KMS-11 (cell line): ENCODE data around the gene ARHGAP24.

Source experiments
- H2AFZ ChIP-seq: fragments of 200-600 bp; sonication (generic); 2 replicates; pipeline ENCODE4 v1.6.1; 2016; ENCODE audit warnings: antibody characterized with exemption, mixed run types, low read depth
- H3K27ac ChIP-seq: fragments of 200-600 bp; sonication (generic); 2 replicates; pipeline ENCODE4 v1.6.1; 2016; ENCODE audit warnings: mild to moderate bottlenecking, mixed run types
- H3K27me3 ChIP-seq: fragments of 200-600 bp; sonication (generic); 2 replicates; pipeline ENCODE4 v1.6.1; 2017; ENCODE audit warnings: mild to moderate bottlenecking, low read depth, mixed run types, moderate library complexity; ENCODE audit not compliant: insufficient read depth
- H3K36me3 ChIP-seq: fragments of 200-600 bp; sonication (generic); 2 replicates; pipeline ENCODE4 v1.6.1; 2017; ENCODE audit warnings: mild to moderate bottlenecking, mixed run types; ENCODE audit not compliant: insufficient read depth
- H3K4me1 ChIP-seq: fragments of 200-600 bp; sonication (generic); 2 replicates; pipeline ENCODE4 v1.6.1; 2016; ENCODE audit warnings: mild to moderate bottlenecking, low read depth, mixed run types; ENCODE audit not compliant: poor library complexity, severe bottlenecking
- H3K4me2 ChIP-seq: fragments of 200-600 bp; sonication (generic); 2 replicates; pipeline ENCODE4 v1.7.0; 2016; ENCODE audit warnings: mild to moderate bottlenecking, mixed run types
- H3K4me3 ChIP-seq: fragments of 200-600 bp; sonication (generic); IDR thresholded peaks from 2 replicates; pipeline ENCODE4 v1.6.1; 2017; ENCODE audit warnings: low read depth, low read length, mixed read lengths; ENCODE audit not compliant: insufficient read depth
- H3K79me2 ChIP-seq: fragments of 200-600 bp; sonication (generic); 2 replicates; pipeline ENCODE4 v1.6.1; 2016; ENCODE audit warnings: low read depth, mixed run types; ENCODE audit not compliant: insufficient read depth
- H3K9ac ChIP-seq: fragments of 200-600 bp; sonication (generic); 2 replicates; pipeline ENCODE4 v1.6.1; 2016; ENCODE audit warnings: mild to moderate bottlenecking, mixed run types
- H4K20me1 ChIP-seq: fragments of 200-600 bp; sonication (generic); 2 replicates; pipeline ENCODE4 v1.6.1; 2016; ENCODE audit warnings: mild to moderate bottlenecking, mixed run types; ENCODE audit not compliant: insufficient read depth
- CTCF ChIP-seq: fragments of 200-600 bp; sonication (generic); conservative IDR thresholded peaks from 2 replicates; pipeline ENCODE4 v1.6.1; 2017; ENCODE audit warnings: low read depth, mild to moderate bottlenecking, antibody characterized with exemption, low read length, moderate library complexity, mixed read lengths

Gene ARHGAP24

GRCh38 chr4:85854546-85854945, 379.6 kb downstream of the ARHGAP24 start:
- no peak overlapping the region for H3K27ac ChIP-seq
- no peaks in the 10 kb centered on the region for H4K20me1 ChIP-seq
- H3K36me3 ChIP-seq = no peaks in the 10 kb centered on the region
- no peak overlapping the region for H3K4me3 ChIP-seq
- no peaks in the 10 kb centered on the region for H3K79me2 ChIP-seq
- H3K9ac ChIP-seq = no peak overlapping the region
- no peak overlapping the region for H2AFZ ChIP-seq
- no peak for TF ChIP-seq CTCF
- no peak overlapping the region for H3K4me2 ChIP-seq
- H3K27me3 ChIP-seq = no peaks in the 10 kb centered on the region
- H3K4me1 ChIP-seq = no peaks in the 10 kb centered on the region

GRCh38 chr4:85860066-85860740, 385.3 kb downstream of the ARHGAP24 start:
- H3K4me2 ChIP-seq = no peak overlapping the region
- H3K27ac ChIP-seq = no peak overlapping the region
- no peak overlapping the region for H3K9ac ChIP-seq
- H3K4me3 ChIP-seq = no peak overlapping the region
- H3K36me3 ChIP-seq = no peaks in the 10 kb centered on the region
- TF ChIP-seq CTCF = no peak
- no peaks in the 10 kb centered on the region for H4K20me1 ChIP-seq
- no peaks in the 10 kb centered on the region for H3K27me3 ChIP-seq
- no peaks in the 10 kb centered on the region for H3K79me2 ChIP-seq
- no peak overlapping the region for H2AFZ ChIP-seq
- no peaks in the 10 kb centered on the region for H3K4me1 ChIP-seq

- Histone ChIP-seq H3K4me1 (no peaks in the 10 kb centered on the region), H3K4me3 (no peak overlapping the region), H3K27ac (no peak overlapping the region), H2AFZ (no peak overlapping the region), H3K36me3 (no peaks in the 10 kb centered on the region), H3K79me2 (no peaks in the 10 kb centered on the region), H4K20me1 (no peaks in the 10 kb centered on the region), H3K27me3 (no peaks in the 10 kb centered on the region), H3K4me2 (no peak overlapping the region), H3K9ac (no peak overlapping the region)
- TF ChIP-seq CTCF = no peak
These were observed 386.3 kb downstream of the ARHGAP24 start for GRCh38 chr4:85861064-85861765.

- H3K79me2 ChIP-seq = no peaks in the 10 kb centered on the region
- H3K9ac ChIP-seq = no peak overlapping the region
- H3K27me3 ChIP-seq = no peaks in the 10 kb centered on the region
- TF ChIP-seq CTCF = no peak
- H3K4me3 ChIP-seq = no peak overlapping the region
- H3K36me3 ChIP-seq = no peaks in the 10 kb centered on the region
- H3K4me2 ChIP-seq = no peak overlapping the region
- H2AFZ ChIP-seq = no peak overlapping the region
- no peaks in the 10 kb centered on the region for H3K4me1 ChIP-seq
- no peaks in the 10 kb centered on the region for H4K20me1 ChIP-seq
- no peak overlapping the region for H3K27ac ChIP-seq
These were observed 387.9 kb downstream of the ARHGAP24 start for GRCh38 chr4:85862896-85863295.
